ENCODE results near the gene KIR3DL3. TPM values are rescaled to one million over a fixed set of nuclear protein-coding genes. Genes with fewer than 3 reads are reported as not detected.
"Not testable (repeated sequence)": the region's sequence is repeated elsewhere in the genome, so short reads cannot be mapped to it uniquely, and the experiment has no call there.

Gene KIR3DL3
- polyA plus RNA-seq, 4 donors, result not detected

DNA sequence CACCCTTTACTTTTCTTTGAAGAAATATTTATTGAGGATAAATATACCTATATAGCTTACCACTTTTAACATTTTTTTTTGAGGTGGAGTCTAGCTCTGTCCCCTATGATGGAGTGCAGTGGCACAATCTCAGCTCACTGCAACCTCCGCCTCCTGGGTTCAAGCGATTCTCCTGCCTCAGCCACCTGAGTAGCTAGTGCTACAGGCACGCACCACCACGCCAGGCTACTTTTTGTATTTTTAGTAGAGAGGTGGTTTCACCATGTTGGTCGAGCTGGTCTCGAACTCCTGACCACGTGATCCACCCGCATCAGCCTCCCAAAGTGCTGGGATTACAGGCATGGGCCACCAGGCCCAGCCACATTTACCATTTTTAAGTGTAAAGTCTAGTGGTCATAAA is 51.6 kb downstream of the KIR3DL3 start:
- DNase-seq (ENCODE audit: low read depth in 4 of 4, low spot score in 2 of 4), result not testable (repeated sequence)

DNA sequence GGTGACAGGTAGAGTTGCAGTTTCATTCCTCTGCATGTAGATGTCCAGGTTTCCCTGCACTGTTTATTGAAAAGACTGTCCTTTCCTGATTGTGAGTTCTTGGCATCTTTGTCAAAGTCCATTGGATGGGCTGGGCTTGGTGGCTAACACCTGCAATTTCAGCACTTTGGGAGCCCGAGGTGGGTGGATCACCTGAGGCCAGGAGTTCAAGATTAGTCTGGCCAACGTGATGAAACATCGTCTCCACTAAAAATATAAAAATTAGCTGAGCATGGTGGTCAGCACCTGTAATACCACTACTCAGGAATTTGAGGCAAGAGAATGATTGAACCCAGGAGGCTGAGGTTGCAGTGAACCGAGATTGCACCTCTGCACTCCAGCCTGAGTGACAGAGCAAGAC is 53.6 kb downstream of the KIR3DL3 start:
- not testable (repeated sequence) for DNase-seq (ENCODE audit: low read depth in 4 of 4, low spot score in 2 of 4)

DNA sequence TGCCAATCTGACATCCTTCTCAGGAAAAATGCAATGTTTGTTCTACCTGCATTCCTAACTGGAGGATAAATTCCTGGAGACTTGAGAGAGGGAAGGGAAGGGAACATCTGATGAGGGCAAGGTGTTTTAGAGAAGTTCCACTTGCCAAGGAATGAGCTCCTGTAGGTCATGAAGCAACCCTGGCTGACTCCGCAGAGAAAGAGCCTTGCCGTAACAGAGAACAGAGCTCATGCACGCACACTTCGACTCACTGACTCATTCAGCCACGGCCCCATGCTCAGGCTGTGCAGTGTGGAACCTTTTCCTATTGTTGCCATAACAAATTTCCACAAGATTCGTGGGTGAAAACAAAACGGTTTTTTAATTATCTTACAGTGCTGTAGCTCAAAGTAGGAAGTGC is 54.7 kb downstream of the KIR3DL3 start:
- DNase-seq (ENCODE audit: low read depth in 4 of 4, low spot score in 2 of 4), result not testable (repeated sequence)

DNA sequence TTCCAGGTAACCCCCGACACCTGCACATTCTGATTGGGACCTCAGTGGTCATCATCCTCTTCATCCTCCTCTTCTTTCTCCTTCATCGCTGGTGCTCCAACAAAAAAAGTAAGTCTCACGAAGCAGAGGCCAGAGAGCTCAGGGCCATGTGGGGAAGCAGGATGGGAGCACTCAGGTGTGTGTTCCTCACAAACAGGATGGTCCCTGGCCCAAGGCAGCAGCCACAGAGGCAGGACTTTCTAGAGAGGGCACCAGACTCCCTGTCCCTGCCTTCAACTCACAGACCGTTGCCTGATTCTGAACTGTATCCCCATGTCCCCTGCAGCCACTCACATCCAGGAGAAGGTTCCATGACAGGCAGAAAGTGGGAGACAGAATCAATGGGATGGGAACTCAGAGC is 58.7 kb downstream of the KIR3DL3 start:
- DNase-seq (ENCODE audit: low read depth in 4 of 4, low spot score in 2 of 4), result not testable (repeated sequence)

Other genes with a start within 250 kb of the KIR3DL3 start
- gene LAIR2, start 221.6 kb upstream of the KIR3DL3 start, polyA plus RNA-seq (ENCODE audit: insufficient read length in 4 of 4), result not detected
- gene LILRA2, start 150.7 kb upstream of the KIR3DL3 start, polyA plus RNA-seq (ENCODE audit: insufficient read length in 4 of 4), result 1 to 10 TPM in 1 of 4 donors, under 1 TPM in 3; 0.94 to 1.1 (median 0.98) TPM
- under 1 TPM; 0.32 to 0.77 (median 0.53) TPM for gene LILRA1, start 130.8 kb upstream of the KIR3DL3 start, polyA plus RNA-seq (ENCODE audit: insufficient read length in 4 of 4)
- gene LILRB1, start 94.0 kb upstream of the KIR3DL3 start, polyA plus RNA-seq (ENCODE audit: insufficient read length in 4 of 4), result 1 to 10 TPM in 3 of 4 donors, under 1 TPM in 1; 0.82 to 1.7 (median 1.3) TPM
- gene LILRB4, start 61.5 kb upstream of the KIR3DL3 start, polyA plus RNA-seq (ENCODE audit: insufficient read length in 4 of 4), result 1 to 10 TPM in 2 of 4 donors, under 1 TPM in 2; 0.54 to 1.3 (median 0.97) TPM
- gene KIR2DL3, start 14.1 kb downstream of the KIR3DL3 start, polyA plus RNA-seq (ENCODE audit: insufficient read length in 4 of 4), result under 1 TPM in 1 of 4 donors, not detected in 3; 0.09 TPM
- not detected for gene KIR2DL1, start 45.4 kb downstream of the KIR3DL3 start, polyA plus RNA-seq (ENCODE audit: insufficient read length in 4 of 4)
- gene KIR2DL4, start 79.2 kb downstream of the KIR3DL3 start, polyA plus RNA-seq (ENCODE audit: insufficient read length in 4 of 4), result not detected
- not detected for gene KIR3DL1, start 92.0 kb downstream of the KIR3DL3 start, polyA plus RNA-seq (ENCODE audit: insufficient read length in 4 of 4)
- under 1 TPM in 2 of 4 donors, not detected in 2; 0.08 to 0.11 TPM for gene KIR2DS4, start 108.2 kb downstream of the KIR3DL3 start, polyA plus RNA-seq (ENCODE audit: insufficient read length in 4 of 4)
- not detected for gene KIR3DL2, start 126.0 kb downstream of the KIR3DL3 start, polyA plus RNA-seq (ENCODE audit: insufficient read length in 4 of 4)
- under 1 TPM in 3 of 4 donors, not detected in 1; 0.11 to 0.73 (median 0.38) TPM for gene FCAR, start 149.8 kb downstream of the KIR3DL3 start, polyA plus RNA-seq (ENCODE audit: insufficient read length in 4 of 4)
- gene NCR1, start 181.7 kb downstream of the KIR3DL3 start, polyA plus RNA-seq (ENCODE audit: insufficient read length in 4 of 4), result under 1 TPM in 3 of 4 donors, not detected in 1; 0.14 to 0.30 (median 0.21) TPM
- gene NLRP7, start 223.1 kb downstream of the KIR3DL3 start, polyA plus RNA-seq (ENCODE audit: insufficient read length in 4 of 4), result under 1 TPM in 2 of 4 donors, not detected in 2; 0.06 to 0.09 TPM
- gene NLRP2, start 241.9 kb downstream of the KIR3DL3 start, polyA plus RNA-seq (ENCODE audit: insufficient read length in 4 of 4), result 10 to 100 TPM in 3 of 4 donors, 1 to 10 TPM in 1; 4.7 to 30.3 (median 15.6) TPM